Activated CD8-positive, alpha-beta T cell treated with anti-CD3 and anti-CD28 coated beads for 36 hours (primary cell): ENCODE results near the gene KRT1. TPM values are rescaled to one million over a fixed set of nuclear protein-coding genes. Genes with fewer than 3 reads are reported as not detected.

ENCODE experiments used
- ATAC-seq: fragments of 200-7000 bp; cut with Tn5 transposase; one replicate; pipeline ENCODE4 v1.10.0; 2021; ENCODE audit warnings: mild to moderate bottlenecking, moderate library complexity
- CTCF ChIA-PET: fragments of 350-600 bp; sonication (Branson Sonifier 250); formaldehyde crosslinking; loops from one replicate; lab custom pipeline; 2021; ENCODE audit warnings: antibody characterized with exemption; lab: Charles Lee
- POLR2A ChIA-PET: fragments of 350-600 bp; sonication (Branson Sonifier 250); formaldehyde crosslinking; loops from one replicate; lab custom pipeline; 2021; ENCODE audit warnings: antibody characterized with exemption; lab: Charles Lee
- DNase-seq: peaks from one replicate; pipeline ENCODE4 v3.0.0-alpha.2; 2020
- H3K27ac Mint-ChIP-seq: one replicate; pipeline ENCODE4 v1.8.0; 2021; ENCODE audit warnings: mild to moderate bottlenecking, mixed read lengths
- H3K27me3 Mint-ChIP-seq: one replicate; pipeline ENCODE4 v1.8.0; 2021; ENCODE audit warnings: mixed read lengths
- H3K36me3 Mint-ChIP-seq: one replicate; pipeline ENCODE4 v1.8.0; 2021; ENCODE audit warnings: low read depth, mixed read lengths
- H3K4me1 Mint-ChIP-seq: one replicate; pipeline ENCODE4 v1.8.0; 2021; ENCODE audit warnings: low read depth, mixed read lengths
- H3K4me3 Mint-ChIP-seq: one replicate; pipeline ENCODE4 v1.8.0; 2021; ENCODE audit warnings: mild to moderate bottlenecking, moderate library complexity, mixed read lengths
- H3K9me3 Mint-ChIP-seq: one replicate; pipeline ENCODE4 v1.8.0; 2021; ENCODE audit warnings: mixed read lengths
- CTCF ChIP-seq: fragments of 200-600 bp; IDR thresholded peaks from one replicate; pipeline ENCODE4 v1.8.0; 2022; ENCODE audit warnings: antibody characterized with exemption, mild to moderate bottlenecking
- intact Hi-C: fragments of 100-400 bp; cut with micrococcal nuclease; formaldehyde crosslinking; loops from one replicate; pipeline ENCODE4 v1.10.0; 2022
- total RNA-seq, 2 experiments: library from RNA; stranded (reverse); gene quantifications; one replicate each; pipeline ENCODE4 v1.2.3, GENCODE V29; 2021

Gene KRT1
- total RNA-seq, 2 experiments from 2014 or later: not detected

- H3K27me3 Mint-ChIP-seq: no peaks in the 10 kb centered on the region
- ChIA-PET CTCF (interaction anchor here (1.1 kb wide), 1 partner anchor 242 kb away, joined by 3 read pairs; no protein-coding TSS in a partner anchor), POLR2A (no interaction called here)
- H3K36me3 Mint-ChIP-seq: no peaks in the 10 kb centered on the region
- intact Hi-C loops: no loop called here
- H3K27ac Mint-ChIP-seq: no peak overlapping the region
- TF ChIP-seq CTCF: no peak
- ATAC-seq (no peak), DNase-seq (no peak)
- H3K4me1 Mint-ChIP-seq: peaks cover 50% of the 10 kb centered on the region
- no peak overlapping the region for H3K4me3 Mint-ChIP-seq
- no peaks in the 10 kb centered on the region for H3K9me3 Mint-ChIP-seq
Observed at GRCh38 chr12:52643233-52644077, 36.8 kb downstream of the KRT1 start.

- ChIA-PET CTCF (interaction anchor here (1.0 to 1.5 kb wide), 2 partner anchors 18 to 269 kb away, joined by 3 read pairs; no protein-coding TSS in a partner anchor), POLR2A (no interaction called here)
- H3K36me3 Mint-ChIP-seq: no peaks in the 10 kb centered on the region
- no peak overlapping the region for H3K4me3 Mint-ChIP-seq
- no peaks in the 10 kb centered on the region for H3K9me3 Mint-ChIP-seq
- DNase-seq (no peak), ATAC-seq (no peak)
- no peaks in the 10 kb centered on the region for H3K27me3 Mint-ChIP-seq
- H3K4me1 Mint-ChIP-seq: peaks cover 33% of the 10 kb centered on the region
- intact Hi-C loops: no loop called here
- H3K27ac Mint-ChIP-seq: no peak overlapping the region
- no peak for TF ChIP-seq CTCF
Observed at GRCh38 chr12:52641468-52641867, 38.7 kb downstream of the KRT1 start.

GRCh38 chr12:52637299-52637698 is 42.9 kb downstream of the KRT1 start:
- no peaks in the 10 kb centered on the region for H3K27me3 Mint-ChIP-seq
- intact Hi-C loops: no loop called here
- peaks cover 30% of the 10 kb centered on the region for H3K4me1 Mint-ChIP-seq
- no peak for DNase-seq
- no peak for TF ChIP-seq CTCF
- no peak overlapping the region for H3K27ac Mint-ChIP-seq
- H3K4me3 Mint-ChIP-seq: no peak overlapping the region
- no peak for ATAC-seq
- POLR2A ChIA-PET: no interaction called here
- H3K9me3 Mint-ChIP-seq: no peaks in the 10 kb centered on the region
- CTCF ChIA-PET: no interaction called here
- H3K36me3 Mint-ChIP-seq: no peaks in the 10 kb centered on the region

- H3K27ac Mint-ChIP-seq: no peak overlapping the region
- H3K9me3 Mint-ChIP-seq: no peaks in the 10 kb centered on the region
- peaks cover 31% of the 10 kb centered on the region for H3K4me1 Mint-ChIP-seq
- TF ChIP-seq CTCF: no peak
- intact Hi-C loops: no loop called here
- H3K36me3 Mint-ChIP-seq: no peaks in the 10 kb centered on the region
- DNase-seq (no peak), ATAC-seq (no peak)
- H3K27me3 Mint-ChIP-seq: no peaks in the 10 kb centered on the region
- CTCF ChIA-PET: no interaction called here
- H3K4me3 Mint-ChIP-seq: no peak overlapping the region
- POLR2A ChIA-PET: interaction anchor here (0.5 kb wide), 1 partner anchor 945 kb away, joined by 3 read pairs; no protein-coding TSS in a partner anchor
Observed at GRCh38 chr12:52636592-52637258, 43.5 kb downstream of the KRT1 start.

- ChIA-PET POLR2A (interaction anchor here (0.5 kb wide), 1 partner anchor 944 kb away, joined by 3 read pairs; no protein-coding TSS in a partner anchor), CTCF (no interaction called here)
- H3K9me3 Mint-ChIP-seq: no peaks in the 10 kb centered on the region
- H3K27ac Mint-ChIP-seq: no peak overlapping the region
- no peak for TF ChIP-seq CTCF
- no peak overlapping the region for H3K4me3 Mint-ChIP-seq
- DNase-seq: no peak
- no peaks in the 10 kb centered on the region for H3K27me3 Mint-ChIP-seq
- no peak for ATAC-seq
- H3K4me1 Mint-ChIP-seq: peaks cover 34% of the 10 kb centered on the region
- H3K36me3 Mint-ChIP-seq: no peaks in the 10 kb centered on the region
- intact Hi-C loops: no loop called here
Observed at GRCh38 chr12:52636189-52636588, 44.0 kb downstream of the KRT1 start.
